ENCODE measurements around the gene MAP2K5.

Gene MAP2K5

GRCh38 chr15:67542420-67543347 is at the start of gene MAP2K5:
Gene MAP2K5, plus strand, starts transcription at chr15:67542703. Its CDS starts 633 bp downstream, at chr15:67543336.
- DNase-seq, result peak; percentile 39 to 80

DNA sequence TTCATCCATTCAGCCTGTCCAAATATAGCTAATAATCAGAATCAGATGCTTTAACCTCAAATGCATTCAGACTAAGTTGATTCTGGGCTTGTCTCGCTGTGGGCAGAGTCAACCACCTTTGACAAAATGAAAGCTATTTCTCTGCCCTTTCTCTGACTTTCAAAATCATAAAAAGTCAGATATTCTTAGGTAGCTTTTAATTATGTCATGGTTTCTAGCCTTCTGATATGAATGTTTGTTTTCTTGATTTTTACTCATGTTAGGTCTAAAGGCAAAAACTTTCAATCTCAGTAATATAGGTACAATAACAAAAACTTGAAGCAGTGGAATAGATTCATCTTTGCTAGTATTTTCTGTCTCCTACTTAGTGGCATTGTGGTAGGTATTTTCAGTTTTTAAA is 46.9 kb upstream of the MAP2K5 start:
- DNase-seq, result no peak

GRCh38 chr15:67501177-67501835 is 41.2 kb upstream of the MAP2K5 start:
- peak in 1 of 2 experiments; percentile 29 for DNase-seq

DNA sequence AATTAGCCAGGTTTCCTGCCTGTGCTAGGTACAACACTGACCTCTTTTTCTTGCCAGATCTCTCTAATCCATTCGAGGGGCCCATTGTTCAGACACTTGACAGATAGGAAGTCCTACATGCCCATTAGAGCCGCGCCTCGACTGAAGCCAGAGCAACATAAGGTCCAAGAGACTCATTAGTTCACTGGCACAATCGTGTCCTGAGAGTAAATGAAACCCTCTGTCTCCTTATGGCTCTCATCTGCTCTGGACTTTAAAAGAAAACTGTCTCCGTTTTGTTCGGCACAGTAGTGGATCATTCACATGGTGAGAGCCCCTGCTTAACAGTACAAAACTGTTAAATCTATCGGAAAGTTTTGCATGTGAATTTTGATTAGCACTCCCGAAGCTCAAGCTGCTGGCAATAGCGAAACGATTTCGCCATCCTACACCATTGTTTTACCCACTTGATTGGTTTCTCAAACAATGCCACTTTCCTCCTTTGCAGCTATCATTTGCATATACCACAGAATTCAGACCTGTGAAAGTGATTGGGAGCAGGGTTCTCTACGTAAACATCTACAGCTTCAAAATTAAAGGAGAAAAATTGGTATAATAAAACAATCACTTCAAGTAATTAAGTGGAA is 40.6 kb upstream of the MAP2K5 start:
- DNase-seq, result no peak

DNA sequence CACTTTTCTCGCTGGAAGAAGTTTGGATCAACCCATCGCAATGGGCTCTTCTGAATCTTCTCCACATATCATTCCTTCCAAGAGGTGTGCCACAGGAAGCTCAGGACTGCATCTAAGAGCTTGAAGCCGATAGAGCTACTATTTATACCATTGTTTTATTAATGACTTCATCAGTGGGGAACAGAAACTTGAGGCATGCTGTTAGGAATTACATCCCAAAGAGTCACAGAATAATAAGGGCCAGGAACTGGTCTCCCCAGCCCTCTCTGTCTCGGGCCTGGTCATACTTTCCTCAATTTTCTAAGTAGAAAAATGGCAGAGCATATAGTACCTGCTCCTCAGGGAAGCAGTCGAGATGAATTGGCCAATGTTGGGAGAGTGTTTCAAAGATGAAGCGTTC is 38.4 kb upstream of the MAP2K5 start:
- DNase-seq, result no peak

DNA sequence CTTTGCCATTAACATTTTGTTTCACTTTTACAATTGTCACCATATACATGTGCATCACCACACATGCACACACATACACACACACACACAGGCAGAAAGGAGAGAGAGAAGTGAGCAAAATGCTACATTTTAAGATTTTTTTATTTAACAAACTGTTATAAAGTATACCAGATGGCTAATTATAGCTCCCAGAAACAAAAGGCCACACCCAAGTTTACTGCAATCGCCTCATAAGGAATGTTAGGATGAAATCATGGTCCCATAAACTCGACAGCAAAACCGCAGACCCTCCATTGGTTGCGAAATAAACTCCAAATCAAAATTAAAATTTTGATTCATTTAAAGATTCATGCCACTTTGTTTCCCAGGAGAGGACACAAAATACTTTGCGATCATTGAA is 37.7 kb upstream of the MAP2K5 start:
- no peak for DNase-seq

GRCh38 chr15:67505675-67506572 is 36.6 kb upstream of the MAP2K5 start:
- DNase-seq, result no peak

GRCh38 chr15:67506775-67507747 is 35.4 kb upstream of the MAP2K5 start:
- DNase-seq, result no peak

- no peak for DNase-seq
Observed at GRCh38 chr15:67508407-67508806, 34.1 kb upstream of the MAP2K5 start.

DNA sequence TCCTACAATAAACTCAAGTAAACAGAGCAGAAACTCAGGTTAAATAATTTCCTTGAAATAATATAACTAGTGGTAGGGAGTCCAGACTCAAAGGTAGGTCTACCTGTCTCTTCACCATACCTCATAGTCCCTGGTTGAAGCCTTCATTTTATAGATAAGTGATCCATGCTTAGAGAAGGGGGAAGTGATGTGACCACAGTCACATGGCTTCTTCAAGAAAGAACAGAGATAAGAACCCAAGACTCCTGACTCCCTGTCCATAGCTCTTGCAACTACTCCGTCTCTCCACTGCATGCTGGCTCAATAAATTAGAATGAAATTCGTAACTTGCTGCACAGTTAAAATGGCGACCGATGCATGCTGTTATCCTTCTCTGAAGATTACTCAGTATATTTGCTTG is 32.6 kb upstream of the MAP2K5 start:
- no peak for DNase-seq

- DNase-seq, result no peak
Observed at GRCh38 chr15:67510597-67511190, 31.8 kb upstream of the MAP2K5 start.

DNA sequence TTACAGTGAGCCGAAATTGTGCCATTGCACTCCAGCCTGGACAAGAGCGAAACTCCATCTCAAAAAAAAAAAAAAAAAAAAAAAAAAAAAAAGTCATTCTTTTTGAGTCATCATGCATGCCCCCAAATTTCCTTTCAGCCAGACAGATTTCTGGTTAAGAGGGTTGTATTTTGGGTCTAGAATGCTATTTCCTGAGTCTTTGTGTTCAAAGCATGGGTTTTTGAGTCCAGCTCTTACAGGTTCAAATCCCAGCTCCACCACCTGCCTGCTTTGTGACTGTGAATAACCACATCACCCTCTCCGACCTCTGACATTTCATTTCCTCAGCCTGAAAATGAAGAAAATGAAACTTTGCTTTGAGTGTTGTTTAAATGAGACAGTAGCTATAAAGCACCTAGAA is 30.9 kb upstream of the MAP2K5 start:
- no peak for DNase-seq

- no peak for DNase-seq
Observed at GRCh38 chr15:67512140-67512539, 30.4 kb upstream of the MAP2K5 start.

DNA sequence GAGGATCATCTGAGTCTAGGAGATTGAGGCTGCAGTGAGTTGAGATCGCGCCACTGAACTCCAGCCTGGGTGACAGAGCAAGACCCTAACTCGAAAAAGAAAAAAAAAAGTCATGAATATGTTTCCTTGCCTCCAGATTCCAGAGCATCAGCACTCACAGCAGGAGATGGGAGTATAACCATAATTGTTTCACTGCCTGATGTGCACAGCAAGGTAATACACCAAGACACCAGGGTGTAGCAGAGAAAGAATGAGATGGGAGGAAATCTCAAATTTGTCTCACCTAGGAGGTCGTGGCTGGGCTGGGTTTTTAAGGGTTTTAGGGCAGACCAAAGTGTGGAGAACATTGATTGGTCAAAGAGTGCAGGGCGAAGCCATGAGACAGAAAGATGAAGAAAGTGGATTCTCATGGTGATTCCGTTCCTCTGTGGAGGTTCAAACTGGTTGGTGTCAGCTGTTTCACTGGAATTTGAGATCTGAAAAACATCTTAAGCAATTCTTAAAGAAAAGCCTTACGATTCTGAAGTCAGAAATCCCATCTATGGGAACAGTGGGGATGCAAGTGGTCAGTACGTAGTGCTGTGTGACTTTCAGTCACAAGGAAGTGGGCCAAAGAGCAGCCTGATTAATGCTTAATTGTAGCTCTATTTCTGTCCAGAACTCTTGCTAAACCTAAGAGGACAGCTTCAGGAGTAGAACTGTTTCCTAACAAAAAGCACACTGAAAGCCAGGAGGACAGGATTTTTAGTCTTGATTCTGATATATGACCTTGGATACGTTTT is 29.4 kb upstream of the MAP2K5 start:
- no peak for DNase-seq

GRCh38 chr15:67515090-67515489 is 27.4 kb upstream of the MAP2K5 start:
- no peak for DNase-seq

DNA sequence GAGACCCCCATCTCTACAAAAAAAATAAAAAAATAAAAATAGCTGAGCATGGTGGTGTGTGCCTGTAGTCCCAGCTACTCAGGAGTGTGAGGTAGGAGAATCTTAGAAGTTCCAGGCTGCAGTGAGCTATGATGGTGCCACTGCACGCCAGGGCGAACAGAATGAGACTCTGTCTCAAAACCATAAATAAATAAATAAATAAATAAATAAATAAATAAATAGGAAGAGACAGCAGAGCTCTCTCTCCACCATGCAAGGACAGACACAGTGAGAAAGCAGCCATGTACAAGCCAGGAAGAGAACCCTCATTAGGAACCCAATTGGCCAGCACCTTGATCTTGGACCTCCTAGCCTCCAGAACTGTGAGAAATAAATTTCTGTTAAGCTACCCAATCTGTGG is 26.9 kb upstream of the MAP2K5 start:
- no peak for DNase-seq

DNA sequence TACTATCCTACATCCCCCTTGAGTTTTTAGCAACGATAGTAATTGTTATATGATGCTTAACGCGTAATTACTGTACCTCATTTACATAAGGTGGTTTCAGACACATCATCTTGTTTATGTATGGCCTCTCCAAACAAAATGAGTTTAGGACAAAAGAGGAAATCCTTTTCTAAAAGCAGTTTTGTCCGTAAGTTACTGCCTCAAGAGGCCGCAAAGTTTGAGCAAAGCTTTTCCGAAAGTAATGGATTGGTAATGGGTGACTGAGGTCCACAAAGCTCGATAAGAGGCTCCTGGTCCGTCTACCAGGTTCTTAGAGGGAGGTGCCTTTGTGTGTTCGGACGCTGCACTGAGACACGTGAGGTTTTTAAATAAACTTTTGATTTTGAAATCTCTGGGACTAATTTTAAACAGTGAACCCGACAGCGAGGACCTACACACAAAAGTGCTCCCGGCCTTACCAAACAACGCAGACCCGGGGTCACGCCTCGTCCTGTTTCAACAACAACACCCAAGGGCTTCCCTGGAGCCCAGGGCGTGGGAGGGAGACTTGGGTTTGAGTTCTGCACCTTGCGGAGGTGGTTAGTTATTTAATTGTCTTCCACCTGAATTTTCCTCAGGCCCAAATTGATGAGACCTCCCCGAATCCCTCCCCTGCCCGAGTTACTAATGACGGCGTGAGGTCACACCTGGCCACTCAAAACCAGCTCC is 22.0 kb upstream of the MAP2K5 start:
- no peak for DNase-seq

GRCh38 chr15:67521029-67521782 is 21.3 kb upstream of the MAP2K5 start, which contains the start of gene C15orf61:
Gene C15orf61, plus strand, starts transcription at chr15:67521131. Its CDS starts 118 bp downstream, at chr15:67521249.
- peak; percentile 73 to 81 for DNase-seq
